ENCODE measurements around the gene PTPN1. TPM values are rescaled to one million over a fixed set of nuclear protein-coding genes. Genes with fewer than 3 reads are reported as not detected.

Gene PTPN1
- total RNA-seq, 3 donors from 2014 or later (not counting 1 experiment from before 2014, with no cell fraction given) = 52.9 to 64.5 (median 58.3) TPM

GRCh38 chr20:50540620-50541605 lies 30.7 kb downstream of the PTPN1 start:
- 70% methylated on average over 14 of the region's 14 CpGs for WGBS (ENCODE audit: insufficient coverage)
- H3K4me1 Mint-ChIP-seq = peaks cover 61 to 63% of the 10 kb centered on the region in 2 donors

GRCh38 chr20:50541606-50542041 lies 31.4 kb downstream of the PTPN1 start:
- peak overlapping the region; percentile 46 to 62 for H3K27ac Mint-ChIP-seq
- H3K4me3 Mint-ChIP-seq = peak overlapping the region; percentile 41
- no peaks in the 10 kb centered on the region for H3K9me3 Mint-ChIP-seq
- WGBS (ENCODE audit: insufficient coverage) = 9% methylated on average over 5 of the region's 5 CpGs
- H3K4me3 ChIP-seq (ENCODE audit: low read length) = no peak overlapping the region
- no peaks in the 10 kb centered on the region for H3K36me3 Mint-ChIP-seq
- no peak for TF ChIP-seq CTCF (IDR thresholded peaks at IDR 0.05)
- H3K27me3 Mint-ChIP-seq (ENCODE audit: low read depth in 2 of 2) = no peaks in the 10 kb centered on the region
- H3K27ac ChIP-seq (ENCODE audit: low read length) = peak overlapping the region; percentile 45
- DNase-seq (no peak), ATAC-seq (peak; percentile 34 to 58 (median 54))
- H3K27me3 ChIP-seq (ENCODE audit: control insufficient read depth, insufficient read depth, low read length) = no peaks in the 10 kb centered on the region
- peaks cover 62 to 65% of the 10 kb centered on the region in 2 donors for H3K4me1 Mint-ChIP-seq
- H3K9me3 ChIP-seq (ENCODE audit: control insufficient read depth, insufficient read depth, low read length) = no peaks in the 10 kb centered on the region
- intact Hi-C loops (cut with micrococcal nuclease) = no loop called here
- H3K36me3 ChIP-seq (ENCODE audit: control insufficient read depth, insufficient read depth, low read length) = no peaks in the 10 kb centered on the region
- H3K4me1 ChIP-seq (ENCODE audit: control insufficient read depth, insufficient read depth, low read length) = peaks cover 42% of the 10 kb centered on the region

More at GRCh38 chr20:50540620-50541605, 30.7 kb downstream of the PTPN1 start:
- TF ChIP-seq CTCF (IDR thresholded peaks at IDR 0.05) = no peak
- H3K4me3 Mint-ChIP-seq = no peak overlapping the region
- H3K36me3 Mint-ChIP-seq = no peaks in the 10 kb centered on the region
- intact Hi-C loops (cut with micrococcal nuclease) = no loop called here
- ATAC-seq (peak in 1 of 3 donors; percentile 28), DNase-seq (no peak)
- peak overlapping the region; percentile 46 to 62 for H3K27ac Mint-ChIP-seq
- H3K27me3 ChIP-seq (ENCODE audit: control insufficient read depth, insufficient read depth, low read length) = no peaks in the 10 kb centered on the region
- H3K4me1 ChIP-seq (ENCODE audit: control insufficient read depth, insufficient read depth, low read length) = peaks cover 37% of the 10 kb centered on the region
- H3K36me3 ChIP-seq (ENCODE audit: control insufficient read depth, insufficient read depth, low read length) = no peaks in the 10 kb centered on the region
- H3K9me3 Mint-ChIP-seq = no peaks in the 10 kb centered on the region
- H3K27ac ChIP-seq (ENCODE audit: low read length) = peak overlapping the region; percentile 45
- H3K9me3 ChIP-seq (ENCODE audit: control insufficient read depth, insufficient read depth, low read length) = no peaks in the 10 kb centered on the region
- no peak overlapping the region for H3K4me3 ChIP-seq (ENCODE audit: low read length)
- H3K27me3 Mint-ChIP-seq (ENCODE audit: low read depth in 2 of 2) = no peaks in the 10 kb centered on the region

- WGBS (ENCODE audit: insufficient coverage) = 78% methylated on average over 3 of the region's 5 CpGs
- Mint-ChIP-seq H3K27me3 (ENCODE audit: low read depth in 2 of 2) (no peaks in the 10 kb centered on the region), H3K9me3 (no peaks in the 10 kb centered on the region), H3K36me3 (no peaks in the 10 kb centered on the region), H3K4me1 (peaks cover 61 to 62% of the 10 kb centered on the region in 2 donors), H3K4me3 (no peak overlapping the region), H3K27ac (peak overlapping the region in 1 of 2 donors; percentile 58)
- intact Hi-C loops (cut with micrococcal nuclease) = no loop called here
- H3K27me3 ChIP-seq (ENCODE audit: control insufficient read depth, insufficient read depth, low read length) = no peaks in the 10 kb centered on the region
- no peaks in the 10 kb centered on the region for H3K9me3 ChIP-seq (ENCODE audit: control insufficient read depth, insufficient read depth, low read length)
- TF ChIP-seq CTCF (IDR thresholded peaks at IDR 0.05) = no peak
- no peaks in the 10 kb centered on the region for H3K36me3 ChIP-seq (ENCODE audit: control insufficient read depth, insufficient read depth, low read length)
- no peak overlapping the region for H3K27ac ChIP-seq (ENCODE audit: low read length)
- no peak overlapping the region for H3K4me3 ChIP-seq (ENCODE audit: low read length)
- no peak for ATAC-seq
- peaks cover 43% of the 10 kb centered on the region for H3K4me1 ChIP-seq (ENCODE audit: control insufficient read depth, insufficient read depth, low read length)
- no peak for DNase-seq
Measured at GRCh38 chr20:50543326-50543725, 33.1 kb downstream of the PTPN1 start.

Measured in natural killer cell (primary cell).